Loucy (cell line): ENCODE data around the gene NOSIP.

ENCODE experiments used
- H2AFZ ChIP-seq: fragments of 200-600 bp; sonication (generic); 2 replicates; pipeline ENCODE4 v1.6.0; 2016; ENCODE audit warnings: antibody characterized with exemption, mild to moderate bottlenecking, low read length, moderate library complexity
- H3F3A ChIP-seq: fragments of 200-600 bp; 2 replicates; pipeline ENCODE4 v1.6.0; 2016; ENCODE audit warnings: antibody characterized with exemption, low read depth, mild to moderate bottlenecking
- H3K27me3 ChIP-seq: fragments of 200-600 bp; sonication (generic); 2 replicates; pipeline ENCODE4 v1.6.1; 2014; ENCODE audit warnings: low read length, mild to moderate bottlenecking; ENCODE audit not compliant: insufficient read depth, poor library complexity, severe bottlenecking
- H3K36me3 ChIP-seq: fragments of 200-600 bp; sonication (generic); 2 replicates; pipeline ENCODE4 v1.6.1; 2016; ENCODE audit warnings: low read length; ENCODE audit not compliant: insufficient read depth
- H3K4me1 ChIP-seq: fragments of 200-600 bp; sonication (generic); 2 replicates; pipeline ENCODE4 v1.5.1; 2014; ENCODE audit warnings: low read length, mild to moderate bottlenecking; ENCODE audit not compliant: insufficient read depth, poor library complexity, severe bottlenecking
- H3K4me2 ChIP-seq: fragments of 200-600 bp; sonication (generic); 2 replicates; pipeline ENCODE4 v1.6.0; 2014; ENCODE audit warnings: antibody characterized with exemption, low read length, low read depth, mild to moderate bottlenecking; ENCODE audit not compliant: poor library complexity, severe bottlenecking
- H3K4me3 ChIP-seq: fragments of 200-600 bp; sonication (generic); 2 replicates; pipeline ENCODE4 v1.5.1; 2014; ENCODE audit warnings: low read length, mild to moderate bottlenecking, mixed read lengths; ENCODE audit not compliant: poor library complexity, severe bottlenecking
- H3K79me2 ChIP-seq: fragments of 200-600 bp; sonication (generic); 2 replicates; pipeline ENCODE4 v1.6.1; 2014; ENCODE audit warnings: low read length; ENCODE audit not compliant: insufficient read depth
- H3K9ac ChIP-seq: fragments of 200-600 bp; sonication (generic); 2 replicates; pipeline ENCODE4 v1.6.0; 2014; ENCODE audit warnings: mild to moderate bottlenecking, low read depth, low read length, moderate library complexity; ENCODE audit not compliant: poor library complexity, severe bottlenecking
- H3K9me2 ChIP-seq: fragments of 200-600 bp; sonication (generic); replicated peaks from 2 replicates; pipeline ENCODE4 v1.6.1; 2016; ENCODE audit warnings: low read depth, low read length, mixed read lengths
- H3K9me3 ChIP-seq: fragments of 200-600 bp; sonication (generic); 2 replicates; pipeline ENCODE4 v1.6.1; 2014; ENCODE audit warnings: mild to moderate bottlenecking, antibody characterized with exemption, low read length, low read depth; ENCODE audit not compliant: insufficient read depth
- H4K20me1 ChIP-seq: fragments of 200-600 bp; sonication (generic); 2 replicates; pipeline ENCODE4 v1.6.0; 2014; ENCODE audit warnings: antibody characterized with exemption, low read length, mild to moderate bottlenecking; ENCODE audit not compliant: insufficient read depth, poor library complexity, severe bottlenecking
- CTCF ChIP-seq: fragments of 200-600 bp; sonication (generic); conservative IDR thresholded peaks from 2 replicates; pipeline ENCODE4 v1.5.1; 2014; ENCODE audit warnings: mild to moderate bottlenecking, antibody characterized with exemption, low read length
- EZH2phosphoT487 ChIP-seq: fragments of 200-600 bp; IDR thresholded peaks from 2 replicates; pipeline ENCODE4 v1.6.1; 2018; ENCODE audit warnings: antibody characterized with exemption, mild to moderate bottlenecking, moderate library complexity, borderline replicate concordance

The NOSIP gene

GRCh38 chr19:49555600-49556411, 24.6 kb downstream of the NOSIP start:
- no peak overlapping the region for H2AFZ ChIP-seq
- TF ChIP-seq EZH2phosphoT487 (no peak), CTCF (no peak)
- H3K9ac ChIP-seq, result no peak overlapping the region
- H3K27me3 ChIP-seq, result no peaks in the 10 kb centered on the region
- H3K4me2 ChIP-seq, result no peak overlapping the region
- no peaks in the 10 kb centered on the region for H3K79me2 ChIP-seq
- peaks cover 46% of the 10 kb centered on the region; the same call in 1 of the 2 replicates for H3K36me3 ChIP-seq
- H3K9me3 ChIP-seq, result no peaks in the 10 kb centered on the region
- H3K4me3 ChIP-seq, result no peak overlapping the region
- no peaks in the 10 kb centered on the region for H3F3A ChIP-seq
- peaks cover 3% of the 10 kb centered on the region for H4K20me1 ChIP-seq
- H3K9me2 ChIP-seq, result no peaks in the 10 kb centered on the region
- H3K4me1 ChIP-seq, result no peaks in the 10 kb centered on the region

- Histone ChIP-seq H3K36me3 (peaks cover 40% of the 10 kb centered on the region; the same call in 1 of the 2 replicates), H3K27me3 (no peaks in the 10 kb centered on the region), H4K20me1 (no peaks in the 10 kb centered on the region), H3K4me3 (no peak overlapping the region), H3K9me2 (no peaks in the 10 kb centered on the region), H3K4me2 (no peak overlapping the region), H3K9ac (no peak overlapping the region), H3K9me3 (no peaks in the 10 kb centered on the region), H3K79me2 (no peaks in the 10 kb centered on the region), H3F3A (no peaks in the 10 kb centered on the region), H3K4me1 (no peaks in the 10 kb centered on the region), H2AFZ (no peak overlapping the region)
- TF ChIP-seq CTCF (no peak), EZH2phosphoT487 (no peak)
Observed at GRCh38 chr19:49554701-49555181, 25.6 kb downstream of the NOSIP start.

GRCh38 chr19:49553451-49554271, 26.7 kb downstream of the NOSIP start:
- Histone ChIP-seq H4K20me1 (no peaks in the 10 kb centered on the region), H3K9me2 (no peaks in the 10 kb centered on the region), H3K9ac (no peak overlapping the region), H3K9me3 (no peaks in the 10 kb centered on the region), H3K27me3 (no peaks in the 10 kb centered on the region), H3K4me3 (no peak overlapping the region), H3K36me3 (peaks cover 29% of the 10 kb centered on the region; the same call in 1 of the 2 replicates), H2AFZ (no peak overlapping the region), H3K4me2 (no peak overlapping the region), H3K4me1 (no peaks in the 10 kb centered on the region), H3F3A (no peaks in the 10 kb centered on the region), H3K79me2 (no peaks in the 10 kb centered on the region)
- no peak for TF ChIP-seq EZH2phosphoT487
- no peak for TF ChIP-seq CTCF
